Liver (tissue), 9 donors: ENCODE data around the gene TUBB1. TPM values are rescaled to one million over a fixed set of nuclear protein-coding genes. Genes with fewer than 3 reads are reported as not detected.

Experiments
- DNase-seq: peaks from one replicate; pipeline ENCODE4 v3.0.0-alpha.2; 2017; ENCODE audit warnings: low spot score
- H3K27ac ChIP-seq, 2 donors: one replicate each; pipeline ENCODE4 v1.7.0; 2013; ENCODE audit warnings: inconsistent platforms in 2 of 2, low read length in 2 of 2, control low read depth in 1 of 2, low read depth in 1 of 2, mild to moderate bottlenecking in 1 of 2
- H3K27me3 ChIP-seq, 4 donors: one replicate each; pipeline versions ENCODE4 v1.6.1 to v1.7.0; 2013; ENCODE audit warnings: low read length in 3 of 4, inconsistent platforms in 1 of 4, mild to moderate bottlenecking in 1 of 4, moderate library complexity in 1 of 4; ENCODE audit not compliant: control insufficient read depth in 4 of 4, insufficient read depth in 4 of 4
- H3K36me3 ChIP-seq, 4 donors: one replicate each; pipeline versions ENCODE4 v1.6.1 to v1.7.0; 2013; ENCODE audit warnings: low read length in 3 of 4, mild to moderate bottlenecking in 3 of 4, low read depth in 1 of 4, moderate library complexity in 1 of 4; ENCODE audit not compliant: control insufficient read depth in 4 of 4, insufficient read depth in 3 of 4
- H3K4me1 ChIP-seq, 4 donors: one replicate each; pipeline versions ENCODE4 v1.6.1 to v1.7.0; 2013; ENCODE audit warnings: low read length in 3 of 4, mild to moderate bottlenecking in 3 of 4, moderate library complexity in 1 of 4; ENCODE audit not compliant: control insufficient read depth in 4 of 4, insufficient read depth in 4 of 4
- H3K4me3 ChIP-seq, 3 donors: one replicate each; pipeline versions ENCODE4 v1.6.1 to v1.7.0; 2013; ENCODE audit warnings: low read length in 3 of 3, control low read depth in 1 of 3, low read depth in 1 of 3, mild to moderate bottlenecking in 1 of 3
- H3K9ac ChIP-seq, 2 donors: one replicate each; pipeline ENCODE4 v1.7.0; 2013; ENCODE audit warnings: low read length in 2 of 2, mild to moderate bottlenecking in 2 of 2, moderate library complexity in 2 of 2, control low read depth in 1 of 2, low read depth in 1 of 2
- H3K9me3 ChIP-seq, 4 donors: one replicate each; pipeline versions ENCODE4 v1.6.1 to v1.7.0; 2013; ENCODE audit warnings: low read length in 3 of 4; ENCODE audit not compliant: control insufficient read depth in 4 of 4
- EGR1 ChIP-seq, 2 donors: IDR thresholded peaks; 2 replicates each; pipeline ENCODE4 v1.6.1; 2016 to 2018; ENCODE audit warnings: antibody characterized with exemption in 2 of 2, low read depth in 2 of 2
- FOXA1 ChIP-seq: IDR thresholded peaks from 2 replicates; pipeline ENCODE4 v1.6.1; 2016; ENCODE audit warnings: antibody characterized with exemption
- FOXA2 ChIP-seq: IDR thresholded peaks from 2 replicates; pipeline ENCODE4 v1.6.1; 2016; ENCODE audit warnings: antibody characterized with exemption
- GABPA ChIP-seq, 2 donors: IDR thresholded peaks in 1 of 2; conservative IDR thresholded peaks in 1 of 2; 2 replicates each; pipeline ENCODE4 v1.6.1; 2016; ENCODE audit warnings: antibody characterized with exemption in 2 of 2, mild to moderate bottlenecking in 1 of 2, moderate library complexity in 1 of 2
- HNF4A ChIP-seq, 2 donors: conservative IDR thresholded peaks; 2 replicates each; pipeline ENCODE4 v1.6.1; 2016; ENCODE audit warnings: antibody characterized with exemption in 2 of 2, mild to moderate bottlenecking in 2 of 2
- HNF4G ChIP-seq: IDR thresholded peaks from 2 replicates; pipeline ENCODE4 v1.6.1; 2016; ENCODE audit warnings: antibody characterized with exemption
- JUND ChIP-seq, 2 donors: IDR thresholded peaks; 2 replicates each; pipeline ENCODE4 v1.6.1; 2016; ENCODE audit warnings: antibody characterized with exemption in 2 of 2
- NR2F2 ChIP-seq: IDR thresholded peaks from 2 replicates; pipeline ENCODE4 v1.6.1; 2016; ENCODE audit warnings: antibody characterized with exemption
- RAD21 ChIP-seq, 2 donors: IDR thresholded peaks; 2 replicates each; pipeline ENCODE4 v1.6.1; 2016; ENCODE audit warnings: antibody characterized with exemption in 2 of 2, mild to moderate bottlenecking in 2 of 2
- SP1 ChIP-seq: IDR thresholded peaks from 2 replicates; pipeline ENCODE4 v1.6.1; 2018; ENCODE audit warnings: antibody characterized with exemption, mild to moderate bottlenecking
- TAF1 ChIP-seq: conservative IDR thresholded peaks from 2 replicates; pipeline ENCODE4 v1.6.1; 2016; ENCODE audit warnings: antibody characterized with exemption, mild to moderate bottlenecking
- YY1 ChIP-seq: IDR thresholded peaks from 2 replicates; pipeline ENCODE4 v1.6.1; 2016; ENCODE audit warnings: antibody characterized with exemption, mild to moderate bottlenecking
- WGBS: extraction: QIAGEN DNeasy Blood & Tissue Kit; methylation state at CpG from one replicate; pipeline ENCODE4 v1.1.7; 2013; 5-methylcytosine and 5-hydroxymethylcytosine counted together
- polyA plus RNA-seq, 2 donors: library from polyadenylated mRNA; stranded (reverse) in 1 of 2; unstranded in 1 of 2; fragments of 200-250 nt in 1 of 2; fragments of >200 nt in 1 of 2; fragmentation: Nextera tagmentation in 1 of 2; extraction: Ambion mirVana in 1 of 2; gene quantifications; one replicate each; pipeline versions ENCODE4 v1.2.1 to v1.2.3, GENCODE V29; 2013 to 2015
- total RNA-seq, 2 donors: library from RNA; depleted of rRNA; stranded (reverse); fragments of >200 nt; gene quantifications; one replicate each; pipeline ENCODE4 v1.2.3, GENCODE V29; 2014
- TF ChIP-seq, protein P1 (sequence below): fragments of 150-350 bp; IDR thresholded peaks from 2 replicates; pipeline ENCODE4 v1.5.1; 2017; ENCODE audit warnings: improper control_type of control experiment, low read depth, low read length; ENCODE audit not compliant: missing input control
- TF ChIP-seq, protein P2 (sequence below): IDR thresholded peaks from 2 replicates; pipeline ENCODE4 v1.6.1; 2016; ENCODE audit warnings: antibody characterized with exemption, mild to moderate bottlenecking
- TF ChIP-seq, protein P3 (sequence below): IDR thresholded peaks from 2 replicates; pipeline ENCODE4 v1.6.1; 2016; ENCODE audit warnings: antibody characterized with exemption
- TF ChIP-seq, protein P4 (sequence below): IDR thresholded peaks from 2 replicates; pipeline ENCODE4 v1.6.1; 2016; ENCODE audit warnings: antibody characterized with exemption
- TF ChIP-seq, protein P5 (sequence below): IDR thresholded peaks from 2 replicates; pipeline ENCODE4 v1.6.1; 2016; ENCODE audit warnings: antibody characterized with exemption
- donor health status: healthy.
- donor health status: healthy.
- donor health status: healthy.
- donor health status: healthy.
- donor health status: healthy.

TUBB1 gene
- total and polyA plus RNA-seq, 4 donors: 0.17 to 59.5 (median 0.24) TPM

DNA sequence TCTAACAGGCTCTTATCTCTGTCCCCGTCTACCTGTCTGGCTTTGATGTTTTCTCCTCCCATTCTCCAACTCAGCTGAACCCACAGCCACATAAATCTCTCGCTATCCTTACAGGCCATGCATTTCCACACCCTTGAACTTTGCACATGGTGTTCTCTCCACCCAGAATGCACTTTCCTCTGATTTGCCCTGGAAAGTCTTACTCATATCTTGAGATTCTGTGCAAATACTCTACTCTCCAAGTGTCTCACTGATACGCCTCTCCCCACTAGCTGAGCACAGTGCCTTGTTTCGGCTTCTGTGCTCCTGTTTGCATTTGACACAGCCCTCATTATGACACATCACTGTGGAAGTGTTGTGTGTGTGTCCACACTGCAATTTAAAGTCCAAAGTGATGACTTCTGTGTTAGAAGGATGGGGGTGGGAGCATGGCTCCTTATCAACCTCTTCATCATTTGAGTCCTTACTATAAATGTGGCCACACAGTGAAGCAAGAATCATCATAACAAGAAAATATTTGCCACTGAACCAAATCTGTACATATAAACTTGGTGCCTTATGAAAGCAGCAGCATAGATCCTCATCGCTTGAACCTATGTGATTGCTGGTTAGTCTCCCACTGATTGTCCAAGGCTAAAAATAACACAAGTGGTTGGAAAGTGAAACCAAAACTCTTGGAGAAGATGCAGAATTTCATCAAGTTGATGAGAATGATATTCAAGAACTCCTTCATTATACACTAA lies 28.9 kb downstream of the TUBB1 start:
- TF ChIP-seq, protein P1, sequence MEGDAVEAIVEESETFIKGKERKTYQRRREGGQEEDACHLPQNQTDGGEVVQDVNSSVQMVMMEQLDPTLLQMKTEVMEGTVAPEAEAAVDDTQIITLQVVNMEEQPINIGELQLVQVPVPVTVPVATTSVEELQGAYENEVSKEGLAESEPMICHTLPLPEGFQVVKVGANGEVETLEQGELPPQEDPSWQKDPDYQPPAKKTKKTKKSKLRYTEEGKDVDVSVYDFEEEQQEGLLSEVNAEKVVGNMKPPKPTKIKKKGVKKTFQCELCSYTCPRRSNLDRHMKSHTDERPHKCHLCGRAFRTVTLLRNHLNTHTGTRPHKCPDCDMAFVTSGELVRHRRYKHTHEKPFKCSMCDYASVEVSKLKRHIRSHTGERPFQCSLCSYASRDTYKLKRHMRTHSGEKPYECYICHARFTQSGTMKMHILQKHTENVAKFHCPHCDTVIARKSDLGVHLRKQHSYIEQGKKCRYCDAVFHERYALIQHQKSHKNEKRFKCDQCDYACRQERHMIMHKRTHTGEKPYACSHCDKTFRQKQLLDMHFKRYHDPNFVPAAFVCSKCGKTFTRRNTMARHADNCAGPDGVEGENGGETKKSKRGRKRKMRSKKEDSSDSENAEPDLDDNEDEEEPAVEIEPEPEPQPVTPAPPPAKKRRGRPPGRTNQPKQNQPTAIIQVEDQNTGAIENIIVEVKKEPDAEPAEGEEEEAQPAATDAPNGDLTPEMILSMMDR: no peak
- TF ChIP-seq, protein P2, sequence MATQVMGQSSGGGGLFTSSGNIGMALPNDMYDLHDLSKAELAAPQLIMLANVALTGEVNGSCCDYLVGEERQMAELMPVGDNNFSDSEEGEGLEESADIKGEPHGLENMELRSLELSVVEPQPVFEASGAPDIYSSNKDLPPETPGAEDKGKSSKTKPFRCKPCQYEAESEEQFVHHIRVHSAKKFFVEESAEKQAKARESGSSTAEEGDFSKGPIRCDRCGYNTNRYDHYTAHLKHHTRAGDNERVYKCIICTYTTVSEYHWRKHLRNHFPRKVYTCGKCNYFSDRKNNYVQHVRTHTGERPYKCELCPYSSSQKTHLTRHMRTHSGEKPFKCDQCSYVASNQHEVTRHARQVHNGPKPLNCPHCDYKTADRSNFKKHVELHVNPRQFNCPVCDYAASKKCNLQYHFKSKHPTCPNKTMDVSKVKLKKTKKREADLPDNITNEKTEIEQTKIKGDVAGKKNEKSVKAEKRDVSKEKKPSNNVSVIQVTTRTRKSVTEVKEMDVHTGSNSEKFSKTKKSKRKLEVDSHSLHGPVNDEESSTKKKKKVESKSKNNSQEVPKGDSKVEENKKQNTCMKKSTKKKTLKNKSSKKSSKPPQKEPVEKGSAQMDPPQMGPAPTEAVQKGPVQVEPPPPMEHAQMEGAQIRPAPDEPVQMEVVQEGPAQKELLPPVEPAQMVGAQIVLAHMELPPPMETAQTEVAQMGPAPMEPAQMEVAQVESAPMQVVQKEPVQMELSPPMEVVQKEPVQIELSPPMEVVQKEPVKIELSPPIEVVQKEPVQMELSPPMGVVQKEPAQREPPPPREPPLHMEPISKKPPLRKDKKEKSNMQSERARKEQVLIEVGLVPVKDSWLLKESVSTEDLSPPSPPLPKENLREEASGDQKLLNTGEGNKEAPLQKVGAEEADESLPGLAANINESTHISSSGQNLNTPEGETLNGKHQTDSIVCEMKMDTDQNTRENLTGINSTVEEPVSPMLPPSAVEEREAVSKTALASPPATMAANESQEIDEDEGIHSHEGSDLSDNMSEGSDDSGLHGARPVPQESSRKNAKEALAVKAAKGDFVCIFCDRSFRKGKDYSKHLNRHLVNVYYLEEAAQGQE: no peak
- TF ChIP-seq HNF4G (no peak), HNF4A (conservative IDR thresholded peaks at IDR 0.05) (no peak), EGR1 (IDR thresholded peaks at IDR 0.05; ENCODE audit: low read depth in 2 of 2) (no peak), NR2F2 (no peak), FOXA1 (no peak), FOXA2 (no peak), SP1 (no peak), RAD21 (IDR thresholded peaks at IDR 0.05) (no peak), GABPA (IDR thresholded peaks at IDR 0.05 in 1 of 2, conservative IDR thresholded peaks at IDR 0.05 in 1 of 2) (no peak), JUND (IDR thresholded peaks at IDR 0.05) (no peak), YY1 (no peak), TAF1 (no peak)
- TF ChIP-seq, protein P3, sequence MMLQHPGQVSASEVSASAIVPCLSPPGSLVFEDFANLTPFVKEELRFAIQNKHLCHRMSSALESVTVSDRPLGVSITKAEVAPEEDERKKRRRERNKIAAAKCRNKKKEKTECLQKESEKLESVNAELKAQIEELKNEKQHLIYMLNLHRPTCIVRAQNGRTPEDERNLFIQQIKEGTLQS: no peak
- TF ChIP-seq, protein P4, sequence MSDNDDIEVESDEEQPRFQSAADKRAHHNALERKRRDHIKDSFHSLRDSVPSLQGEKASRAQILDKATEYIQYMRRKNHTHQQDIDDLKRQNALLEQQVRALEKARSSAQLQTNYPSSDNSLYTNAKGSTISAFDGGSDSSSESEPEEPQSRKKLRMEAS: no peak
- no peak for DNase-seq
- Histone ChIP-seq H3K9ac (no peak overlapping the region), H3K27me3 (no peaks in the 10 kb centered on the region), H3K4me1 (peaks cover 0 to 5% (median 2%) of the 10 kb centered on the region in 4 donors), H3K36me3 (no peaks in the 10 kb centered on the region), H3K9me3 (no peaks in the 10 kb centered on the region), H3K4me3 (no peak overlapping the region), H3K27ac (no peak overlapping the region)
- 78% methylated on average over 5 of the region's 5 CpGs for WGBS

DNA sequence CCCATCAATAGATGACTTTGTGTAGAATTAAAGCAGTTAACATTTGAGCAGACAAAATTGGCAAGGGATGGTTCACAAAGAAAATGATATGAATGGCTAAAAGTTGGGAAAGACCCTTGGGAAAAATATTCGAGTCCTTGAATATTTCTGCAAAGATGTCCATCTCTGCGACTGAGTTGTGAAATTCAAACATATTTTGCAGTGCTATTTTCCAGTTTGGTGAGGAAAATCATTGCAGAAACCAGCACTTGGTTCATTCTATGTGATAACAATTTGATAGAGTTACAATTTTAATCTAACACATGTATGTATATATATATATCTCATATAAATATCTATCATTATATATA lies 29.4 kb downstream of the TUBB1 start:
- WGBS: 88% methylated on average over 2 of the region's 2 CpGs
- no peak for DNase-seq
- H3K27ac ChIP-seq: no peak overlapping the region

More for the DNA sequence above, 29.4 kb downstream of the TUBB1 start:
- no peak overlapping the region for H3K4me3 ChIP-seq
- H3K4me1 ChIP-seq: no peaks in the 10 kb centered on the region
- no peak overlapping the region for H3K9ac ChIP-seq
- H3K9me3 ChIP-seq: no peaks in the 10 kb centered on the region
- no peaks in the 10 kb centered on the region for H3K36me3 ChIP-seq
- TF ChIP-seq, protein P5, sequence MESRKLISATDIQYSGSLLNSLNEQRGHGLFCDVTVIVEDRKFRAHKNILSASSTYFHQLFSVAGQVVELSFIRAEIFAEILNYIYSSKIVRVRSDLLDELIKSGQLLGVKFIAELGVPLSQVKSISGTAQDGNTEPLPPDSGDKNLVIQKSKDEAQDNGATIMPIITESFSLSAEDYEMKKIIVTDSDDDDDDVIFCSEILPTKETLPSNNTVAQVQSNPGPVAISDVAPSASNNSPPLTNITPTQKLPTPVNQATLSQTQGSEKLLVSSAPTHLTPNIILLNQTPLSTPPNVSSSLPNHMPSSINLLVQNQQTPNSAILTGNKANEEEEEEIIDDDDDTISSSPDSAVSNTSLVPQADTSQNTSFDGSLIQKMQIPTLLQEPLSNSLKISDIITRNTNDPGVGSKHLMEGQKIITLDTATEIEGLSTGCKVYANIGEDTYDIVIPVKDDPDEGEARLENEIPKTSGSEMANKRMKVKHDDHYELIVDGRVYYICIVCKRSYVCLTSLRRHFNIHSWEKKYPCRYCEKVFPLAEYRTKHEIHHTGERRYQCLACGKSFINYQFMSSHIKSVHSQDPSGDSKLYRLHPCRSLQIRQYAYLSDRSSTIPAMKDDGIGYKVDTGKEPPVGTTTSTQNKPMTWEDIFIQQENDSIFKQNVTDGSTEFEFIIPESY: no peak
- no peaks in the 10 kb centered on the region for H3K27me3 ChIP-seq
